ENCODE measurements around the gene F8.

The F8 gene

GRCh38 chrX:155022585-155022984, at the start of gene F8:
TSS of gene F8 (minus strand) at chrX:155022723. CDS start at chrX:155022552, 171 bp downstream.
- no peak for DNase-seq (ENCODE audit: low read depth in 2 of 2, low spot score in 1 of 2)

GRCh38 chrX:155071694-155072280, 49.3 kb upstream of the F8 start:
- no peak for DNase-seq (ENCODE audit: low read depth in 2 of 2, low spot score in 1 of 2)

GRCh38 chrX:155070975-155071693, 48.6 kb upstream of the F8 start, which contains the start of the genes BRCC3, CMC4 and MTCP1:
TSS of gene BRCC3 (plus strand) at chrX:155071508. CDS start at chrX:155071528, 20 bp downstream.
TSS of gene CMC4 (minus strand) at chrX:155071136. CDS start at chrX:155064023, 7,113 bp downstream.
TSS of gene MTCP1 (minus strand) at chrX:155071136. CDS start at chrX:155066010, 5,126 bp downstream.
- DNase-seq (ENCODE audit: low read depth in 2 of 2, low spot score in 1 of 2), result peak; percentile 52 to 53

- DNase-seq (ENCODE audit: low read depth in 2 of 2, low spot score in 1 of 2), result no peak
These were observed 48.1 kb upstream of the F8 start for GRCh38 chrX:155070663-155070974.

GRCh38 chrX:155070038-155070437, 47.5 kb upstream of the F8 start:
- no peak for DNase-seq (ENCODE audit: low read depth in 2 of 2, low spot score in 1 of 2)

GRCh38 chrX:155069414-155069813, 46.9 kb upstream of the F8 start:
- DNase-seq (ENCODE audit: low read depth in 2 of 2, low spot score in 1 of 2), result no peak

GRCh38 chrX:155068165-155068564, 45.6 kb upstream of the F8 start:
- no peak for DNase-seq (ENCODE audit: low read depth in 2 of 2, low spot score in 1 of 2)

GRCh38 chrX:155065035-155065734, 42.7 kb upstream of the F8 start:
- no peak for DNase-seq (ENCODE audit: low read depth in 2 of 2, low spot score in 1 of 2)

- DNase-seq (ENCODE audit: low read depth in 2 of 2, low spot score in 1 of 2), result no peak
These were observed 39.2 kb upstream of the F8 start for GRCh38 chrX:155061760-155062159.

GRCh38 chrX:155056877-155057792, 34.6 kb upstream of the F8 start:
- no peak for DNase-seq (ENCODE audit: low read depth in 2 of 2, low spot score in 1 of 2)

- DNase-seq (ENCODE audit: low read depth in 2 of 2, low spot score in 1 of 2), result no peak
These were observed 33.9 kb upstream of the F8 start for GRCh38 chrX:155056471-155056870.

GRCh38 chrX:155055494-155055893, 33.0 kb upstream of the F8 start:
- DNase-seq (ENCODE audit: low read depth in 2 of 2, low spot score in 1 of 2), result no peak

GRCh38 chrX:155054255-155054654, 31.7 kb upstream of the F8 start:
- no peak for DNase-seq (ENCODE audit: low read depth in 2 of 2, low spot score in 1 of 2)

- no peak for DNase-seq (ENCODE audit: low read depth in 2 of 2, low spot score in 1 of 2)
These were observed 31.1 kb upstream of the F8 start for GRCh38 chrX:155053656-155054055.

GRCh38 chrX:155052738-155053498, 30.4 kb upstream of the F8 start:
- DNase-seq (ENCODE audit: low read depth in 2 of 2, low spot score in 1 of 2), result no peak

GRCh38 chrX:155048977-155049619, 26.6 kb upstream of the F8 start:
- DNase-seq (ENCODE audit: low read depth in 2 of 2, low spot score in 1 of 2), result no peak

- DNase-seq (ENCODE audit: low read depth in 2 of 2, low spot score in 1 of 2), result no peak
These were observed 24.4 kb upstream of the F8 start for GRCh38 chrX:155046811-155047528.

GRCh38 chrX:155046129-155046810, 23.7 kb upstream of the F8 start:
- no peak for DNase-seq (ENCODE audit: low read depth in 2 of 2, low spot score in 1 of 2)

GRCh38 chrX:155035688-155036087, 13.2 kb upstream of the F8 start:
- DNase-seq (ENCODE audit: low read depth in 2 of 2, low spot score in 1 of 2), result no peak

Data from stimulated activated CD8-positive, alpha-beta memory T cell treated with anti-CD3 and anti-CD28 coated beads, Interleukin-4, amount 100 ng/mL, for 1 hour (primary cell).